ENCODE data around the gene TPSG1.

GRCh38 chr16:1180549-1181403, 44.3 kb downstream of the TPSG1 start:
- TF ChIP-seq CTCF (conservative IDR thresholded peaks at IDR 0.05 in 1 of 2, IDR thresholded peaks at IDR 0.05 in 1 of 2; ENCODE audit: extremely low read depth in 1 of 2, insufficient read depth in 1 of 2, low read depth in 1 of 2, low read length in 2 of 2) (no peak), EZH2 (IDR thresholded peaks at IDR 0.05; ENCODE audit: borderline replicate concordance, low read length) (no peak)

All from mammary epithelial cell (primary cell).